Measurements from ENCODE around the gene FRAT1. TPM values are rescaled to one million over a fixed set of nuclear protein-coding genes. Genes with fewer than 3 reads are reported as not detected.

The FRAT1 gene
- total RNA-seq, 1 experiment from 2014 or later: 5.3 TPM

DNA sequence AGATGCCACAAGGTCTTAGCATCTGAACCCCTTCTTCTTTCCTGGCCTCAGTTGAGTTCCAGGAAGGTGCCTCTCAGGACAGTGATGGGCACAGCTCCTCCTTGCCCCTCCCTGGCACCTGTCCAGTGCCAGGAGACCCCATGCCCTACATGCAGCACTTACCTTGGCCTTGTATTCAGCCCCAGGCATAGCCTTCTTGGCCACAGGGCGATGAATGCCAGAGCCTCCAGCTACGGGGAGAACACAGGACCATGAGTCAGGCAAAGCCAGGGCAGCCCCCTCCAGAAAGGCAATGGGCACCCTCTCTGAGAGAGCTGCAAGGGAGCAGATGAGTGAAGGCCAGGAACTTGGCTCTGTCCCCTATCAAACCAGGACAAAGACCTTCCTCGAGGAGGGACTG lies 39.7 kb downstream of the FRAT1 start:
- CTCF ChIA-PET: interaction anchor here (0.6 kb wide), 1 partner anchor 15 kb away, joined by 3 read pairs; no protein-coding TSS in a partner anchor

GRCh38 chr10:97360705-97361536 lies 41.9 kb downstream of the FRAT1 start:
- H3K4me1 ChIP-seq (ENCODE audit: control insufficient read depth, insufficient read depth, low read length): no peaks in the 10 kb centered on the region
- no peaks in the 10 kb centered on the region for H3K27me3 ChIP-seq (ENCODE audit: control insufficient read depth, insufficient read depth, low read length)
- CTCF ChIA-PET: no interaction called here
- H3K27ac ChIP-seq (ENCODE audit: low read length): no peak overlapping the region
- TF ChIP-seq REST (IDR thresholded peaks at IDR 0.05; ENCODE audit: insufficient read depth in 1 of 2, low read depth in 2 of 2, low read length in 1 of 2) (no peak), TCF7L2 (IDR thresholded peaks at IDR 0.05; ENCODE audit: low read depth, low read length) (no peak), SIN3A (IDR thresholded peaks at IDR 0.05; ENCODE audit: borderline replicate concordance, insufficient read depth, low read depth, low read length) (no peak), POLR2AphosphoS5 (IDR thresholded peaks at IDR 0.05; ENCODE audit: low read depth, low read length) (no peak)
- TF ChIP-seq, protein P1, sequence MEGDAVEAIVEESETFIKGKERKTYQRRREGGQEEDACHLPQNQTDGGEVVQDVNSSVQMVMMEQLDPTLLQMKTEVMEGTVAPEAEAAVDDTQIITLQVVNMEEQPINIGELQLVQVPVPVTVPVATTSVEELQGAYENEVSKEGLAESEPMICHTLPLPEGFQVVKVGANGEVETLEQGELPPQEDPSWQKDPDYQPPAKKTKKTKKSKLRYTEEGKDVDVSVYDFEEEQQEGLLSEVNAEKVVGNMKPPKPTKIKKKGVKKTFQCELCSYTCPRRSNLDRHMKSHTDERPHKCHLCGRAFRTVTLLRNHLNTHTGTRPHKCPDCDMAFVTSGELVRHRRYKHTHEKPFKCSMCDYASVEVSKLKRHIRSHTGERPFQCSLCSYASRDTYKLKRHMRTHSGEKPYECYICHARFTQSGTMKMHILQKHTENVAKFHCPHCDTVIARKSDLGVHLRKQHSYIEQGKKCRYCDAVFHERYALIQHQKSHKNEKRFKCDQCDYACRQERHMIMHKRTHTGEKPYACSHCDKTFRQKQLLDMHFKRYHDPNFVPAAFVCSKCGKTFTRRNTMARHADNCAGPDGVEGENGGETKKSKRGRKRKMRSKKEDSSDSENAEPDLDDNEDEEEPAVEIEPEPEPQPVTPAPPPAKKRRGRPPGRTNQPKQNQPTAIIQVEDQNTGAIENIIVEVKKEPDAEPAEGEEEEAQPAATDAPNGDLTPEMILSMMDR (IDR thresholded peaks at IDR 0.05): no peak
- in situ Hi-C loops (cut with HindIII; ENCODE audit: low pct_unique_long_range_greater_than_20kb, low sequenced_read_pairs) (no loop called here), intact Hi-C loops (cut with micrococcal nuclease; ENCODE audit: unreplicated experiment) (no loop called here)
- no TSS peak for BruUV-seq (replicated peaks)
- peaks cover 16% of the 10 kb centered on the region for H3K36me3 ChIP-seq (ENCODE audit: control insufficient read depth, insufficient read depth, low read length)
- POLR2A ChIA-PET: no interaction called here
- ATAC-seq (no peak), DNase-seq (ENCODE audit: low read depth, low spot score) (no peak)
- H3K9me3 ChIP-seq (ENCODE audit: control insufficient read depth, insufficient read depth, low read depth, low read length): no peaks in the 10 kb centered on the region
- no peak overlapping the region for H3K4me3 ChIP-seq (ENCODE audit: low read depth in 2 of 2, low read length in 2 of 2)

More for the DNA sequence above, 39.7 kb downstream of the FRAT1 start:
- POLR2A ChIA-PET: no interaction called here
- Histone ChIP-seq H3K27ac (ENCODE audit: low read length) (no peak overlapping the region), H3K4me3 (ENCODE audit: low read depth in 2 of 2, low read length in 2 of 2) (no peak overlapping the region), H3K9me3 (ENCODE audit: control insufficient read depth, insufficient read depth, low read depth, low read length) (no peaks in the 10 kb centered on the region), H3K36me3 (ENCODE audit: control insufficient read depth, insufficient read depth, low read length) (peaks cover 9% of the 10 kb centered on the region), H3K27me3 (ENCODE audit: control insufficient read depth, insufficient read depth, low read length) (no peaks in the 10 kb centered on the region), H3K4me1 (ENCODE audit: control insufficient read depth, insufficient read depth, low read length) (no peaks in the 10 kb centered on the region)
- intact Hi-C loops (cut with micrococcal nuclease; ENCODE audit: unreplicated experiment) (no loop called here), in situ Hi-C loops (cut with HindIII; ENCODE audit: low pct_unique_long_range_greater_than_20kb, low sequenced_read_pairs) (no loop called here)
- no peak for ATAC-seq
- no peak for DNase-seq (ENCODE audit: low read depth, low spot score)
- no peak for TF ChIP-seq REST (IDR thresholded peaks at IDR 0.05; ENCODE audit: insufficient read depth in 1 of 2, low read depth in 2 of 2, low read length in 1 of 2)
- no peak for TF ChIP-seq SIN3A (IDR thresholded peaks at IDR 0.05; ENCODE audit: borderline replicate concordance, insufficient read depth, low read depth, low read length)
- no peak for TF ChIP-seq POLR2AphosphoS5 (IDR thresholded peaks at IDR 0.05; ENCODE audit: low read depth, low read length)
- TF ChIP-seq, protein P1 (IDR thresholded peaks at IDR 0.05): no peak
- TF ChIP-seq TCF7L2 (IDR thresholded peaks at IDR 0.05; ENCODE audit: low read depth, low read length): no peak
- BruUV-seq (replicated peaks): no TSS peak

All from Panc1 (cell line).